Measurements from ENCODE around the gene SLC25A26.

SLC25A26 gene

GRCh38 chr3:66394753-66395249 lies 174.0 kb downstream of the SLC25A26 start:
- H3K4me3 ChIP-seq (ENCODE audit: low read length), result no peak overlapping the region
- H4K20me1 ChIP-seq (ENCODE audit: control insufficient read depth, insufficient read depth, low read depth, low read length), result 0 out of 2 replicates have a peak, but pooled peaks cover 4% of the 10 kb centered on the region
- H3K9me3 ChIP-seq (ENCODE audit: control insufficient read depth, insufficient read depth, low read length), result no peaks in the 10 kb centered on the region
- H3F3A ChIP-seq (ENCODE audit: control insufficient read depth, insufficient read depth), result peaks cover 14% of the 10 kb centered on the region
- H3K79me2 ChIP-seq (ENCODE audit: control insufficient read depth, low read length), result peaks cover 12% of the 10 kb centered on the region
- H3K9me2 ChIP-seq (replicated peaks; ENCODE audit: control insufficient read depth, low read length), result no peaks in the 10 kb centered on the region
- H3K27ac ChIP-seq (ENCODE audit: low read depth, low read length), result no peak overlapping the region
- peaks cover 93% of the 10 kb centered on the region for H3K36me3 ChIP-seq (ENCODE audit: control insufficient read depth, low read length)
- peaks cover 48% of the 10 kb centered on the region for H3K4me1 ChIP-seq (ENCODE audit: control insufficient read depth, low read length)
- no peak overlapping the region for H3K4me2 ChIP-seq (ENCODE audit: low read length)
- H3K27me3 ChIP-seq (ENCODE audit: control insufficient read depth, low read length), result no peaks in the 10 kb centered on the region
- TF ChIP-seq, protein P1, sequence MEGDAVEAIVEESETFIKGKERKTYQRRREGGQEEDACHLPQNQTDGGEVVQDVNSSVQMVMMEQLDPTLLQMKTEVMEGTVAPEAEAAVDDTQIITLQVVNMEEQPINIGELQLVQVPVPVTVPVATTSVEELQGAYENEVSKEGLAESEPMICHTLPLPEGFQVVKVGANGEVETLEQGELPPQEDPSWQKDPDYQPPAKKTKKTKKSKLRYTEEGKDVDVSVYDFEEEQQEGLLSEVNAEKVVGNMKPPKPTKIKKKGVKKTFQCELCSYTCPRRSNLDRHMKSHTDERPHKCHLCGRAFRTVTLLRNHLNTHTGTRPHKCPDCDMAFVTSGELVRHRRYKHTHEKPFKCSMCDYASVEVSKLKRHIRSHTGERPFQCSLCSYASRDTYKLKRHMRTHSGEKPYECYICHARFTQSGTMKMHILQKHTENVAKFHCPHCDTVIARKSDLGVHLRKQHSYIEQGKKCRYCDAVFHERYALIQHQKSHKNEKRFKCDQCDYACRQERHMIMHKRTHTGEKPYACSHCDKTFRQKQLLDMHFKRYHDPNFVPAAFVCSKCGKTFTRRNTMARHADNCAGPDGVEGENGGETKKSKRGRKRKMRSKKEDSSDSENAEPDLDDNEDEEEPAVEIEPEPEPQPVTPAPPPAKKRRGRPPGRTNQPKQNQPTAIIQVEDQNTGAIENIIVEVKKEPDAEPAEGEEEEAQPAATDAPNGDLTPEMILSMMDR (IDR thresholded peaks at IDR 0.05; ENCODE audit: low read depth, low read length, poor library complexity, severe bottlenecking), result no peak
- no peak for TF ChIP-seq EZH2phosphoT487 (IDR thresholded peaks at IDR 0.05; ENCODE audit: borderline replicate concordance, low read length)

GRCh38 chr3:66395635-66396034 lies 174.8 kb downstream of the SLC25A26 start:
- peaks cover 9% of the 10 kb centered on the region for H3F3A ChIP-seq (ENCODE audit: control insufficient read depth, insufficient read depth)
- peaks cover 97% of the 10 kb centered on the region for H3K36me3 ChIP-seq (ENCODE audit: control insufficient read depth, low read length)
- no peaks in the 10 kb centered on the region for H3K9me3 ChIP-seq (ENCODE audit: control insufficient read depth, insufficient read depth, low read length)
- H4K20me1 ChIP-seq (ENCODE audit: control insufficient read depth, insufficient read depth, low read depth, low read length), result 0 out of 2 replicates have a peak, but pooled peaks cover 4% of the 10 kb centered on the region
- no peaks in the 10 kb centered on the region for H3K9me2 ChIP-seq (replicated peaks; ENCODE audit: control insufficient read depth, low read length)
- H3K27me3 ChIP-seq (ENCODE audit: control insufficient read depth, low read length), result no peaks in the 10 kb centered on the region
- no peak overlapping the region for H3K4me3 ChIP-seq (ENCODE audit: low read length)
- no peak for TF ChIP-seq EZH2phosphoT487 (IDR thresholded peaks at IDR 0.05; ENCODE audit: borderline replicate concordance, low read length)
- TF ChIP-seq, protein P1 (IDR thresholded peaks at IDR 0.05; ENCODE audit: low read depth, low read length, poor library complexity, severe bottlenecking), result no peak
- H3K4me1 ChIP-seq (ENCODE audit: control insufficient read depth, low read length), result peaks cover 39% of the 10 kb centered on the region
- H3K4me2 ChIP-seq (ENCODE audit: low read length), result no peak overlapping the region
- no peak overlapping the region for H3K27ac ChIP-seq (ENCODE audit: low read depth, low read length)
- peaks cover 20% of the 10 kb centered on the region for H3K79me2 ChIP-seq (ENCODE audit: control insufficient read depth, low read length)

DNA sequence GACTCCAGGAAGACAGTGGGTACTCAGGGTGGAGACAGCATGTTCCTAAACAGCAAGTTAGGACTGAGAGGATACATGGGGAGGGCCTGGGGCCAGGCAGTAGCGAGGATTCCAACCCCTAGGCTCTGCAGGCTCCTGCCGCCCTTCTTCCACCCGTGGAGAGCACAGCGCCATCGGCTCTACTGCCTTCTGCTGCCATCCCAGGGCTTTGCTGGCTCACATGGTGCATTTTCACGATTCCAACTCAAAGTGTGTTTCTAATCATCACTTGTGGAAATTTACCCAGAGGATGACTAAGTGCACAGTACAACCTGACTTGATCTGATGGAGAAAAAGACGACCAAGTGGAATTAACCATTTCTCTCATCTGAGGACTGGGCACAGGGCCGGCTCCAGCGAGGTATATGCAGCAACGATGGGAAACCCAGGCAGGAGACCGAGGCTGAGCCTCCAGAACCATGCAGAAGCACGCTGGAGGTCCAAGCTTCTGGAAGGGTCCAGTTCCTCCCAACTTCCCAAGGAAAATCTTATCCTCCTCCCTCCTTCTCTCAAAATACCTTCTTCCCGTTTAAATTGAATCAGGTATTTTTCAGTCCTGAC lies 175.5 kb downstream of the SLC25A26 start:
- no peaks in the 10 kb centered on the region for H3K27me3 ChIP-seq (ENCODE audit: control insufficient read depth, low read length)
- H3K9me2 ChIP-seq (replicated peaks; ENCODE audit: control insufficient read depth, low read length), result no peaks in the 10 kb centered on the region
- no peaks in the 10 kb centered on the region for H3K9me3 ChIP-seq (ENCODE audit: control insufficient read depth, insufficient read depth, low read length)
- no peak overlapping the region for H3K27ac ChIP-seq (ENCODE audit: low read depth, low read length)
- no peak overlapping the region for H3K4me3 ChIP-seq (ENCODE audit: low read length)
- H3K36me3 ChIP-seq (ENCODE audit: control insufficient read depth, low read length), result peaks cover 98% of the 10 kb centered on the region
- peaks cover 22% of the 10 kb centered on the region for H3K79me2 ChIP-seq (ENCODE audit: control insufficient read depth, low read length)
- H3K4me2 ChIP-seq (ENCODE audit: low read length), result no peak overlapping the region
- peaks cover 33% of the 10 kb centered on the region for H3K4me1 ChIP-seq (ENCODE audit: control insufficient read depth, low read length)
- TF ChIP-seq EZH2phosphoT487 (IDR thresholded peaks at IDR 0.05; ENCODE audit: borderline replicate concordance, low read length), result no peak
- TF ChIP-seq, protein P1 (IDR thresholded peaks at IDR 0.05; ENCODE audit: low read depth, low read length, poor library complexity, severe bottlenecking), result no peak
- H4K20me1 ChIP-seq (ENCODE audit: control insufficient read depth, insufficient read depth, low read depth, low read length), result 0 out of 2 replicates have a peak, but pooled peaks cover 4% of the 10 kb centered on the region
- H3F3A ChIP-seq (ENCODE audit: control insufficient read depth, insufficient read depth), result peaks cover 2% of the 10 kb centered on the region
